ENCODE data around the gene IL1R1. TPM values are rescaled to one million over a fixed set of nuclear protein-coding genes. Genes with fewer than 3 reads are reported as not detected.

IL1R1 gene
- total RNA-seq, 2 experiments from 2014 or later, result 0.11 TPM; not detected in 1

- Mint-ChIP-seq H3K27me3 (no peaks in the 10 kb centered on the region), H3K4me1 (no peaks in the 10 kb centered on the region), H3K36me3 (peaks cover 4% of the 10 kb centered on the region), H3K4me3 (no peak overlapping the region), H3K9me3 (peaks cover 16% of the 10 kb centered on the region), H3K27ac (no peak overlapping the region)
- POLR2A ChIA-PET, result no interaction called here
- no peak for DNase-seq
- no peak for ATAC-seq (ENCODE audit: low read depth)
Observed at GRCh38 chr2:102154364-102154763, 11.8 kb downstream of the IL1R1 start.

GRCh38 chr2:102154946-102155702, 12.6 kb downstream of the IL1R1 start:
- POLR2A ChIA-PET, result no interaction called here
- DNase-seq (no peak), ATAC-seq (ENCODE audit: low read depth) (no peak)
- Mint-ChIP-seq H3K9me3 (peaks cover 16% of the 10 kb centered on the region), H3K27me3 (no peaks in the 10 kb centered on the region), H3K4me3 (no peak overlapping the region), H3K36me3 (peaks cover 4% of the 10 kb centered on the region), H3K4me1 (no peaks in the 10 kb centered on the region), H3K27ac (no peak overlapping the region)

GRCh38 chr2:102155703-102156515, 13.4 kb downstream of the IL1R1 start:
- H3K27ac Mint-ChIP-seq, result no peak overlapping the region
- H3K4me1 Mint-ChIP-seq, result no peaks in the 10 kb centered on the region
- peaks cover 16% of the 10 kb centered on the region for H3K9me3 Mint-ChIP-seq
- no peaks in the 10 kb centered on the region for H3K27me3 Mint-ChIP-seq
- ATAC-seq (ENCODE audit: low read depth), result no peak
- H3K4me3 Mint-ChIP-seq, result no peak overlapping the region
- POLR2A ChIA-PET, result no interaction called here
- peaks cover 4% of the 10 kb centered on the region for H3K36me3 Mint-ChIP-seq
- DNase-seq, result no peak

GRCh38 chr2:102158011-102158755, 15.6 kb downstream of the IL1R1 start:
- Mint-ChIP-seq H3K27me3 (no peaks in the 10 kb centered on the region), H3K36me3 (no peaks in the 10 kb centered on the region), H3K27ac (no peak overlapping the region), H3K4me1 (no peaks in the 10 kb centered on the region), H3K9me3 (peaks cover 10% of the 10 kb centered on the region), H3K4me3 (no peak overlapping the region)
- no peak for ATAC-seq (ENCODE audit: low read depth)
- no peak for DNase-seq
- POLR2A ChIA-PET, result no interaction called here

- DNase-seq (no peak), ATAC-seq (ENCODE audit: low read depth) (no peak)
- Mint-ChIP-seq H3K9me3 (peaks cover 6% of the 10 kb centered on the region), H3K36me3 (no peaks in the 10 kb centered on the region), H3K27me3 (no peaks in the 10 kb centered on the region), H3K4me1 (no peaks in the 10 kb centered on the region), H3K4me3 (no peak overlapping the region), H3K27ac (no peak overlapping the region)
- POLR2A ChIA-PET, result no interaction called here
Observed at GRCh38 chr2:102159295-102159694, 16.7 kb downstream of the IL1R1 start.

DNA sequence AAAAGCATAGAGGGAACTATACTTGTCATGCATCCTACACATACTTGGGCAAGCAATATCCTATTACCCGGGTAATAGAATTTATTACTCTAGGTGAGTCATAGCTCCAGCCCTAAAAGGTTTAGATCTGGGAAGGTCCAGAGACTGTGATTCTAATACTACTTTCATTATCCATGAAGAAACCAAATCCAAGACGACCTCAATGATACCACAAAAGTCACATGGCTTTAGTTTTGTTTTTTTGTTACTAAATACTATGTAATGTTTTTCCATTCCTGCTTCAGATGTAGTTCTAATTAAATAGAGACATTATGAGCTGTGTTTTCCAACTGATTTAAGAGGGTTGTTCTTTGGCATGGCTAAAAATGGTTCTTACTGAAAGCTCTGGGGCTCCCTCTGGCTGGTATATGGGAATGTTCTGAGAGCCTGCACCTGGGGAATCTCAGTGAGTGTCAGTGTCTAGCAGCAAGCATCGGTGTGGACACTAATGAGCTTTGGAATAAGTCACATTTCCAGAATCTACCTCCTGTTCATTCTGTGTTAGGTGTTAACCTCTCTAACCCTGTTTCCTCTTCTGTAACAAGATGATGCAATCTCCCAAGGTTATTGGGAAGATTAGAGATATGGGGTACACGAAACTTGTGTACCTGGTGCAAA, 23.8 kb downstream of the IL1R1 start:
- POLR2A ChIA-PET, result no interaction called here
- Mint-ChIP-seq H3K9me3 (peaks cover 7% of the 10 kb centered on the region), H3K36me3 (peaks cover 5% of the 10 kb centered on the region), H3K4me1 (peaks cover 5% of the 10 kb centered on the region), H3K4me3 (no peak overlapping the region), H3K27me3 (no peaks in the 10 kb centered on the region), H3K27ac (no peak overlapping the region)
- no peak for ATAC-seq (ENCODE audit: low read depth)
- no peak for DNase-seq

- POLR2A ChIA-PET, result no interaction called here
- Mint-ChIP-seq H3K36me3 (peaks cover 5% of the 10 kb centered on the region), H3K4me1 (peaks cover 14% of the 10 kb centered on the region), H3K27ac (no peak overlapping the region), H3K27me3 (no peaks in the 10 kb centered on the region), H3K4me3 (no peak overlapping the region), H3K9me3 (peaks cover 7% of the 10 kb centered on the region)
- no peak for DNase-seq
- ATAC-seq (ENCODE audit: low read depth), result no peak
Observed at GRCh38 chr2:102168026-102168771, 25.7 kb downstream of the IL1R1 start.

GRCh38 chr2:102171946-102172345, 29.4 kb downstream of the IL1R1 start:
- peaks cover 5% of the 10 kb centered on the region for H3K9me3 Mint-ChIP-seq
- ATAC-seq (ENCODE audit: low read depth), result no peak
- H3K27ac Mint-ChIP-seq, result no peak overlapping the region
- H3K36me3 Mint-ChIP-seq, result peaks cover 3% of the 10 kb centered on the region
- peaks cover 9% of the 10 kb centered on the region for H3K4me1 Mint-ChIP-seq
- H3K27me3 Mint-ChIP-seq, result peaks cover 2% of the 10 kb centered on the region
- H3K4me3 Mint-ChIP-seq, result no peak overlapping the region
- POLR2A ChIA-PET, result no interaction called here
- DNase-seq, result no peak

GRCh38 chr2:102172745-102173144, 30.2 kb downstream of the IL1R1 start:
- peak overlapping the region; percentile 48 for H3K27ac Mint-ChIP-seq
- POLR2A ChIA-PET, result no interaction called here
- peaks cover 3% of the 10 kb centered on the region for H3K9me3 Mint-ChIP-seq
- DNase-seq, result no peak
- peak overlapping the region; percentile 20 for H3K4me3 Mint-ChIP-seq
- H3K27me3 Mint-ChIP-seq, result peaks cover 2% of the 10 kb centered on the region
- no peak for ATAC-seq (ENCODE audit: low read depth)
- H3K36me3 Mint-ChIP-seq, result peaks cover 3% of the 10 kb centered on the region
- H3K4me1 Mint-ChIP-seq, result peaks cover 9% of the 10 kb centered on the region

- ATAC-seq (ENCODE audit: low read depth) (no peak), DNase-seq (no peak)
- Mint-ChIP-seq H3K4me3 (no peak overlapping the region), H3K36me3 (no peaks in the 10 kb centered on the region), H3K4me1 (peaks cover 9% of the 10 kb centered on the region), H3K9me3 (peaks cover 1% of the 10 kb centered on the region), H3K27ac (no peak overlapping the region), H3K27me3 (peaks cover 6% of the 10 kb centered on the region)
- POLR2A ChIA-PET, result no interaction called here
Observed at GRCh38 chr2:102176172-102176571, 33.6 kb downstream of the IL1R1 start.

GRCh38 chr2:102177814-102178478, 35.4 kb downstream of the IL1R1 start:
- peaks cover 15% of the 10 kb centered on the region for H3K27me3 Mint-ChIP-seq
- DNase-seq (no peak), ATAC-seq (ENCODE audit: low read depth) (no peak)
- no peaks in the 10 kb centered on the region for H3K36me3 Mint-ChIP-seq
- POLR2A ChIA-PET, result no interaction called here
- peaks cover 1% of the 10 kb centered on the region for H3K4me1 Mint-ChIP-seq
- no peak overlapping the region for H3K27ac Mint-ChIP-seq
- H3K4me3 Mint-ChIP-seq, result no peak overlapping the region
- peaks cover 1% of the 10 kb centered on the region for H3K9me3 Mint-ChIP-seq

- H3K27ac Mint-ChIP-seq, result no peak overlapping the region
- POLR2A ChIA-PET, result no interaction called here
Observed at GRCh38 chr2:102179061-102179460, 36.5 kb downstream of the IL1R1 start.

More at GRCh38 chr2:102179061-102179460, 36.5 kb downstream of the IL1R1 start:
- Mint-ChIP-seq H3K9me3 (no peaks in the 10 kb centered on the region), H3K4me1 (no peaks in the 10 kb centered on the region), H3K4me3 (no peak overlapping the region), H3K27me3 (peaks cover 25% of the 10 kb centered on the region), H3K36me3 (no peaks in the 10 kb centered on the region)
- DNase-seq (no peak), ATAC-seq (ENCODE audit: low read depth) (no peak)
